PC-3 (cell line): ENCODE data around the gene WNT7B.

Experiments used
- EZH2 ChIP-seq: fragments of 300-600 bp; sonication (generic); IDR thresholded peaks from one replicate; pipeline ENCODE4 v1.6.1; 2017; ENCODE audit warnings: antibody characterized with exemption, mild to moderate bottlenecking, low read length; ENCODE audit not compliant: unreplicated experiment
- EZH2phosphoT487 ChIP-seq: fragments of 300-600 bp; sonication (generic); IDR thresholded peaks from 2 replicates; pipeline ENCODE4 v1.6.1; 2018; ENCODE audit warnings: mild to moderate bottlenecking, antibody characterized with exemption, low read length, borderline replicate concordance
- TF ChIP-seq, protein P1 (sequence below): fragments of 300-600 bp; sonication (generic); conservative IDR thresholded peaks from 2 replicates; pipeline ENCODE4 v1.5.1; 2017; ENCODE audit warnings: antibody characterized with exemption, low read depth, mild to moderate bottlenecking, low read length

DNA sequence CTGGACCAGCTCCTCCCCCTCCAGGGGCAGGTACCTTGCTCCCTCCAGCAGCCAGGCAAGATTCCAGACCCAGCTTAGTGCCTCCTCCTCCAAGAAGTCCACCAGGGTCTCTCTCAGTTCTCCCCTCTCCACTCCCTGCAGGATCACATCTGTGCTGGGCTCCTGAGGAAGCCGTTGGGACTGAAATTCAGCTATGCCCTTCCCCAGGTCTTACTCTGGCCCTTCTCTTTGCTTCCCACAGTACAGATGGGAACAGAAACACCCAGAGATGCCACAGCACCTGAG lies 14.6 kb downstream of the WNT7B start:
- TF ChIP-seq, protein P1, sequence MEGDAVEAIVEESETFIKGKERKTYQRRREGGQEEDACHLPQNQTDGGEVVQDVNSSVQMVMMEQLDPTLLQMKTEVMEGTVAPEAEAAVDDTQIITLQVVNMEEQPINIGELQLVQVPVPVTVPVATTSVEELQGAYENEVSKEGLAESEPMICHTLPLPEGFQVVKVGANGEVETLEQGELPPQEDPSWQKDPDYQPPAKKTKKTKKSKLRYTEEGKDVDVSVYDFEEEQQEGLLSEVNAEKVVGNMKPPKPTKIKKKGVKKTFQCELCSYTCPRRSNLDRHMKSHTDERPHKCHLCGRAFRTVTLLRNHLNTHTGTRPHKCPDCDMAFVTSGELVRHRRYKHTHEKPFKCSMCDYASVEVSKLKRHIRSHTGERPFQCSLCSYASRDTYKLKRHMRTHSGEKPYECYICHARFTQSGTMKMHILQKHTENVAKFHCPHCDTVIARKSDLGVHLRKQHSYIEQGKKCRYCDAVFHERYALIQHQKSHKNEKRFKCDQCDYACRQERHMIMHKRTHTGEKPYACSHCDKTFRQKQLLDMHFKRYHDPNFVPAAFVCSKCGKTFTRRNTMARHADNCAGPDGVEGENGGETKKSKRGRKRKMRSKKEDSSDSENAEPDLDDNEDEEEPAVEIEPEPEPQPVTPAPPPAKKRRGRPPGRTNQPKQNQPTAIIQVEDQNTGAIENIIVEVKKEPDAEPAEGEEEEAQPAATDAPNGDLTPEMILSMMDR, result no peak
- TF ChIP-seq EZH2 (no peak), EZH2phosphoT487 (no peak)
